ENCODE results near the gene CXCL5.

- no peak for TF ChIP-seq CTCF (IDR thresholded peaks at IDR 0.05; ENCODE audit: insufficient read depth, low read depth, low read length)
- TF ChIP-seq EZH2 (IDR thresholded peaks at IDR 0.05; ENCODE audit: insufficient read depth, low read length): no peak
These were observed 8.5 kb downstream of the CXCL5 start for GRCh38 chr4:73989928-73990327.
